WTC11 (cell line): Measurements from ENCODE around the gene TMEM135. TPM values are rescaled to one million over a fixed set of nuclear protein-coding genes. Genes with fewer than 3 reads are reported as not detected.

Experiments used
- ATAC-seq: fragments of 200-7000 bp; cut with Tn5 transposase; 2 replicates; pipeline ENCODE4 v1.10.0; 2021; ENCODE audit warnings: mild to moderate bottlenecking, moderate library complexity
- CTCF ChIA-PET: fragments of 300-600 bp; sonication (Branson Sonifier 250); formaldehyde crosslinking; loops from one replicate; lab custom pipeline; 2021; ENCODE audit warnings: antibody characterized with exemption; lab: Charles Lee
- POLR2A ChIA-PET: fragments of 350-600 bp; sonication (Branson Sonifier 250); formaldehyde crosslinking; loops from one replicate; lab custom pipeline; 2021; ENCODE audit warnings: antibody characterized with exemption; lab: Charles Lee
- DNase-seq: peaks from one replicate; pipeline ENCODE4 v3.0.0; 2021; ENCODE audit warnings: low spot score
- H3K27ac Mint-ChIP-seq: 2 replicates; pipeline ENCODE4 v1.8.0; 2021; ENCODE audit warnings: mixed read lengths
- H3K27me3 Mint-ChIP-seq: 2 replicates; pipeline ENCODE4 v1.8.0; 2021; ENCODE audit warnings: low read depth, mild to moderate bottlenecking, moderate library complexity, mixed read lengths
- H3K36me3 Mint-ChIP-seq: 2 replicates; pipeline ENCODE4 v1.8.0; 2021; ENCODE audit warnings: mixed read lengths
- H3K4me1 Mint-ChIP-seq: 2 replicates; pipeline ENCODE4 v1.8.0; 2022; ENCODE audit warnings: mixed read lengths
- H3K4me3 Mint-ChIP-seq: 2 replicates; pipeline ENCODE4 v1.8.0; 2021; ENCODE audit warnings: mild to moderate bottlenecking, moderate library complexity, mixed read lengths
- H3K9me3 Mint-ChIP-seq: 2 replicates; pipeline ENCODE4 v1.8.0; 2021; ENCODE audit warnings: mixed read lengths
- CREM ChIP-seq: sonication (generic); formaldehyde crosslinking; IDR thresholded peaks from 2 replicates; pipeline ENCODE4 v1.8.1; 2022; ENCODE audit warnings: mild to moderate bottlenecking, missing genetic modification reagents, moderate library complexity
- FOXK1 ChIP-seq: sonication (generic); formaldehyde crosslinking; IDR thresholded peaks from 2 replicates; pipeline ENCODE4 v1.8.0; 2022; ENCODE audit warnings: mild to moderate bottlenecking, moderate library complexity, missing genetic modification reagents
- MYBL2 ChIP-seq: sonication (generic); formaldehyde crosslinking; IDR thresholded peaks from 2 replicates; pipeline ENCODE4 v1.8.1; 2023; ENCODE audit warnings: mild to moderate bottlenecking, moderate library complexity, missing genetic modification reagents
- NFE2L1 ChIP-seq: sonication (generic); formaldehyde crosslinking; IDR thresholded peaks from 2 replicates; pipeline ENCODE4 v1.8.1; 2023; ENCODE audit warnings: missing genetic modification reagents
- NR1H2 ChIP-seq: sonication (generic); formaldehyde crosslinking; IDR thresholded peaks from 2 replicates; pipeline ENCODE4 v1.9.0; 2021; ENCODE audit warnings: mild to moderate bottlenecking, moderate library complexity, missing genetic modification reagents
- NR3C1 ChIP-seq: sonication (generic); formaldehyde crosslinking; conservative IDR thresholded peaks from 2 replicates; pipeline ENCODE4 v1.8.1; 2023; ENCODE audit warnings: low read depth, mild to moderate bottlenecking, missing genetic modification reagents
- OVOL2 ChIP-seq: fragments of 250-450 bp; sonication (Bioruptor Pico); IDR thresholded peaks from 2 replicates; pipeline ENCODE4 v1.9.0; 2021; ENCODE audit warnings: mild to moderate bottlenecking, borderline replicate concordance
- PRRX2 ChIP-seq: fragments of 250-450 bp; sonication (Bioruptor Pico); IDR thresholded peaks from 2 replicates; pipeline ENCODE4 v1.8.0; 2021; ENCODE audit warnings: mild to moderate bottlenecking
- SOX15 ChIP-seq: fragments of 250-450 bp; sonication (Bioruptor Pico); IDR thresholded peaks from 2 replicates; pipeline ENCODE4 v1.9.0; 2021; ENCODE audit warnings: mild to moderate bottlenecking
- SP1 ChIP-seq: sonication (generic); formaldehyde crosslinking; conservative IDR thresholded peaks from 2 replicates; pipeline ENCODE4 v1.8.1; 2022; ENCODE audit warnings: missing genetic modification reagents
- TP53 ChIP-seq: sonication (generic); formaldehyde crosslinking; IDR thresholded peaks from 2 replicates; pipeline ENCODE4 v1.8.1; 2023; ENCODE audit warnings: mild to moderate bottlenecking, missing genetic modification reagents
- ZNF317 ChIP-seq: sonication (generic); formaldehyde crosslinking; IDR thresholded peaks from 2 replicates; pipeline ENCODE4 v1.8.1; 2023; ENCODE audit warnings: low read depth, mild to moderate bottlenecking, moderate library complexity, missing genetic modification reagents, borderline replicate concordance
- ZNF423 ChIP-seq: fragments of 250-450 bp; sonication (Bioruptor Pico); IDR thresholded peaks from 2 replicates; pipeline ENCODE4 v2.1.2; 2022; ENCODE audit warnings: mild to moderate bottlenecking, moderate library complexity
- ZNF671 ChIP-seq: fragments of 250-450 bp; sonication (Bioruptor Pico); IDR thresholded peaks from 2 replicates; pipeline ENCODE4 v1.8.0; 2021; ENCODE audit warnings: mild to moderate bottlenecking
- total RNA-seq: library from RNA; stranded (reverse); gene quantifications from 3 replicates; pipeline ENCODE4 v1.2.3, GENCODE V29; 2021
- TF ChIP-seq, protein P1 (sequence below): sonication (generic); formaldehyde crosslinking; IDR thresholded peaks from 2 replicates; pipeline ENCODE4 v1.8.0; 2022; ENCODE audit warnings: mild to moderate bottlenecking, missing genetic modification reagents
- TF ChIP-seq, protein P2 (sequence below): sonication (generic); formaldehyde crosslinking; IDR thresholded peaks from 2 replicates; pipeline ENCODE4 v1.8.1; 2023; ENCODE audit warnings: mild to moderate bottlenecking, missing genetic modification reagents, moderate library complexity
- TF ChIP-seq, protein P3 (sequence below): sonication (generic); formaldehyde crosslinking; IDR thresholded peaks from 2 replicates; pipeline ENCODE4 v1.8.1; 2023; ENCODE audit warnings: mild to moderate bottlenecking, missing genetic modification reagents, borderline replicate concordance
- TF ChIP-seq, protein P4 (sequence below): fragments of 250-450 bp; sonication (Bioruptor Pico); IDR thresholded peaks from 2 replicates; pipeline ENCODE4 v1.9.0; 2021; ENCODE audit warnings: mild to moderate bottlenecking
- TF ChIP-seq, protein P5 (sequence below): sonication (generic); formaldehyde crosslinking; IDR thresholded peaks from 2 replicates; pipeline ENCODE4 v1.8.0; 2022; ENCODE audit warnings: mild to moderate bottlenecking, missing genetic modification reagents
- TF ChIP-seq, protein P6 (sequence below): sonication (generic); formaldehyde crosslinking; conservative IDR thresholded peaks from 2 replicates; pipeline ENCODE4 v1.8.1; 2023; ENCODE audit warnings: mild to moderate bottlenecking, low read depth, missing genetic modification reagents, moderate library complexity
- TF ChIP-seq, protein P7 (sequence below): sonication (generic); formaldehyde crosslinking; IDR thresholded peaks from 2 replicates; pipeline ENCODE4 v1.8.0; 2022; ENCODE audit warnings: mild to moderate bottlenecking, missing genetic modification reagents

Gene TMEM135
- total RNA-seq, 1 experiment from 2014 or later = 35.8 TPM

DNA sequence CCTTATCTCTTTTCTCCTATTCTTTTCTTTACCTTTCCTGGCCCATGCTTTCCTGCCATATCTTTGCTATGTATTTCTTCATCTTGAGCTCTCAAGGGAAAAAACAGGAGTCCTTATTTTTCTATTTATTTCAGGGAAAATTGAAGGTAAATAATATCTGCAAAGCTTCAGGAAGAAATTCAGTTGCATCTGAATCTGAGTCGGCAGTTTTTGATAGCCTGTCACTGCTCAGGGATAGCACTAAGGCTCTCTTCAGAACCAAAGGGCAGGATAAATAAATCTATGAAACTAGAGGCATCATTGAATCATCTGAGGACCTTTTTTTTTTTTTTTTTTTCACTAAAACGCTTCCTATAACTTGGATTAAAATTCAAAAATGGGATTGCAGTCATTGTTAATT is 288.9 kb downstream of the TMEM135 start (continued):
- TF ChIP-seq OVOL2 (no peak), ZNF317 (CRISPR knock-in tag) (no peak), FOXK1 (CRISPR knock-in tag) (no peak), TP53 (CRISPR knock-in tag) (no peak)
- TF ChIP-seq, protein P1, sequence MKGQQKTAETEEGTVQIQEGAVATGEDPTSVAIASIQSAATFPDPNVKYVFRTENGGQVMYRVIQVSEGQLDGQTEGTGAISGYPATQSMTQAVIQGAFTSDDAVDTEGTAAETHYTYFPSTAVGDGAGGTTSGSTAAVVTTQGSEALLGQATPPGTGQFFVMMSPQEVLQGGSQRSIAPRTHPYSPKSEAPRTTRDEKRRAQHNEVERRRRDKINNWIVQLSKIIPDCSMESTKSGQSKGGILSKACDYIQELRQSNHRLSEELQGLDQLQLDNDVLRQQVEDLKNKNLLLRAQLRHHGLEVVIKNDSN (CRISPR knock-in tag) = no peak
- TF ChIP-seq, protein P2, sequence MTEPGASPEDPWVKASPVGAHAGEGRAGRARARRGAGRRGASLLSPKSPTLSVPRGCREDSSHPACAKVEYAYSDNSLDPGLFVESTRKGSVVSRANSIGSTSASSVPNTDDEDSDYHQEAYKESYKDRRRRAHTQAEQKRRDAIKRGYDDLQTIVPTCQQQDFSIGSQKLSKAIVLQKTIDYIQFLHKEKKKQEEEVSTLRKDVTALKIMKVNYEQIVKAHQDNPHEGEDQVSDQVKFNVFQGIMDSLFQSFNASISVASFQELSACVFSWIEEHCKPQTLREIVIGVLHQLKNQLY (CRISPR knock-in tag) = no peak
- TF ChIP-seq, protein P3, sequence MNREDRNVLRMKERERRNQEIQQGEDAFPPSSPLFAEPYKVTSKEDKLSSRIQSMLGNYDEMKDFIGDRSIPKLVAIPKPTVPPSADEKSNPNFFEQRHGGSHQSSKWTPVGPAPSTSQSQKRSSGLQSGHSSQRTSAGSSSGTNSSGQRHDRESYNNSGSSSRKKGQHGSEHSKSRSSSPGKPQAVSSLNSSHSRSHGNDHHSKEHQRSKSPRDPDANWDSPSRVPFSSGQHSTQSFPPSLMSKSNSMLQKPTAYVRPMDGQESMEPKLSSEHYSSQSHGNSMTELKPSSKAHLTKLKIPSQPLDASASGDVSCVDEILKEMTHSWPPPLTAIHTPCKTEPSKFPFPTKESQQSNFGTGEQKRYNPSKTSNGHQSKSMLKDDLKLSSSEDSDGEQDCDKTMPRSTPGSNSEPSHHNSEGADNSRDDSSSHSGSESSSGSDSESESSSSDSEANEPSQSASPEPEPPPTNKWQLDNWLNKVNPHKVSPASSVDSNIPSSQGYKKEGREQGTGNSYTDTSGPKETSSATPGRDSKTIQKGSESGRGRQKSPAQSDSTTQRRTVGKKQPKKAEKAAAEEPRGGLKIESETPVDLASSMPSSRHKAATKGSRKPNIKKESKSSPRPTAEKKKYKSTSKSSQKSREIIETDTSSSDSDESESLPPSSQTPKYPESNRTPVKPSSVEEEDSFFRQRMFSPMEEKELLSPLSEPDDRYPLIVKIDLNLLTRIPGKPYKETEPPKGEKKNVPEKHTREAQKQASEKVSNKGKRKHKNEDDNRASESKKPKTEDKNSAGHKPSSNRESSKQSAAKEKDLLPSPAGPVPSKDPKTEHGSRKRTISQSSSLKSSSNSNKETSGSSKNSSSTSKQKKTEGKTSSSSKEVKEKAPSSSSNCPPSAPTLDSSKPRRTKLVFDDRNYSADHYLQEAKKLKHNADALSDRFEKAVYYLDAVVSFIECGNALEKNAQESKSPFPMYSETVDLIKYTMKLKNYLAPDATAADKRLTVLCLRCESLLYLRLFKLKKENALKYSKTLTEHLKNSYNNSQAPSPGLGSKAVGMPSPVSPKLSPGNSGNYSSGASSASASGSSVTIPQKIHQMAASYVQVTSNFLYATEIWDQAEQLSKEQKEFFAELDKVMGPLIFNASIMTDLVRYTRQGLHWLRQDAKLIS (CRISPR knock-in tag) = no peak

DNA sequence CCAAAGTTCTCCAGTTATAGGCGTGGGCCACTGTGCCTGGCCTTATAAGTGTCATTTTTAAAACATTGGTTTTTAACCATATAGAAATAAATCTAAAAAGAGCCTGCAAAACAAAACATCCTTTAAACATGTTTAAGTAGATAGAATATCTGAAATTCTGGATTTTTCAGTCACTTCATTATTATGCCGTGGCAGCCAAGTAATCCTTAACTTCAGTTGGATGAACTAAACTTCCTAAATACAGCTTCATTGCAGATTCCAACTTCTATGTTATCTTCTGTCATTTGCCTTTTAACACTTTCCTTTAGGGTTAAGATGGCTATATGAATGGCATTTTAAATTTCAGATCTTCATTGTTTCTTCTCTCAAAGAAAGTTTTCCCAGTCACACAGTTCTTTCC is 291.4 kb downstream of the TMEM135 start:
- POLR2A ChIA-PET = no interaction called here
- Mint-ChIP-seq H3K27me3 (no peaks in the 10 kb centered on the region; the same call in 1 of the 2 replicates), H3K4me3 (no peak overlapping the region), H3K27ac (no peak overlapping the region), H3K9me3 (peaks cover 10% of the 10 kb centered on the region), H3K4me1 (0 out of 2 replicates have a peak, but pooled peaks cover 3% of the 10 kb centered on the region), H3K36me3 (0 out of 2 replicates have a peak, but pooled peaks cover 2% of the 10 kb centered on the region)
- no peak for ATAC-seq
- DNase-seq = no peak
- CTCF ChIA-PET = interaction anchor here (1.9 kb wide), 1 partner anchor 92 kb away, joined by 8 read pairs; no protein-coding TSS in a partner anchor
- TF ChIP-seq, protein P4, sequence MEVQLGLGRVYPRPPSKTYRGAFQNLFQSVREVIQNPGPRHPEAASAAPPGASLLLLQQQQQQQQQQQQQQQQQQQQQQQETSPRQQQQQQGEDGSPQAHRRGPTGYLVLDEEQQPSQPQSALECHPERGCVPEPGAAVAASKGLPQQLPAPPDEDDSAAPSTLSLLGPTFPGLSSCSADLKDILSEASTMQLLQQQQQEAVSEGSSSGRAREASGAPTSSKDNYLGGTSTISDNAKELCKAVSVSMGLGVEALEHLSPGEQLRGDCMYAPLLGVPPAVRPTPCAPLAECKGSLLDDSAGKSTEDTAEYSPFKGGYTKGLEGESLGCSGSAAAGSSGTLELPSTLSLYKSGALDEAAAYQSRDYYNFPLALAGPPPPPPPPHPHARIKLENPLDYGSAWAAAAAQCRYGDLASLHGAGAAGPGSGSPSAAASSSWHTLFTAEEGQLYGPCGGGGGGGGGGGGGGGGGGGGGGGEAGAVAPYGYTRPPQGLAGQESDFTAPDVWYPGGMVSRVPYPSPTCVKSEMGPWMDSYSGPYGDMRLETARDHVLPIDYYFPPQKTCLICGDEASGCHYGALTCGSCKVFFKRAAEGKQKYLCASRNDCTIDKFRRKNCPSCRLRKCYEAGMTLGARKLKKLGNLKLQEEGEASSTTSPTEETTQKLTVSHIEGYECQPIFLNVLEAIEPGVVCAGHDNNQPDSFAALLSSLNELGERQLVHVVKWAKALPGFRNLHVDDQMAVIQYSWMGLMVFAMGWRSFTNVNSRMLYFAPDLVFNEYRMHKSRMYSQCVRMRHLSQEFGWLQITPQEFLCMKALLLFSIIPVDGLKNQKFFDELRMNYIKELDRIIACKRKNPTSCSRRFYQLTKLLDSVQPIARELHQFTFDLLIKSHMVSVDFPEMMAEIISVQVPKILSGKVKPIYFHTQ (CRISPR knock-in tag) = no peak
- TF ChIP-seq NFE2L1 (no peak), PRRX2 (CRISPR knock-in tag) (no peak), SOX15 (CRISPR knock-in tag) (no peak), MYBL2 (CRISPR knock-in tag) (no peak), NR1H2 (CRISPR knock-in tag) (no peak), ZNF671 (CRISPR knock-in tag) (no peak), SP1 (CRISPR knock-in tag) (no peak), NR3C1 (CRISPR knock-in tag) (no peak), ZNF423 (CRISPR knock-in tag) (no peak), CREM (CRISPR knock-in tag) (no peak)
- TF ChIP-seq, protein P5, sequence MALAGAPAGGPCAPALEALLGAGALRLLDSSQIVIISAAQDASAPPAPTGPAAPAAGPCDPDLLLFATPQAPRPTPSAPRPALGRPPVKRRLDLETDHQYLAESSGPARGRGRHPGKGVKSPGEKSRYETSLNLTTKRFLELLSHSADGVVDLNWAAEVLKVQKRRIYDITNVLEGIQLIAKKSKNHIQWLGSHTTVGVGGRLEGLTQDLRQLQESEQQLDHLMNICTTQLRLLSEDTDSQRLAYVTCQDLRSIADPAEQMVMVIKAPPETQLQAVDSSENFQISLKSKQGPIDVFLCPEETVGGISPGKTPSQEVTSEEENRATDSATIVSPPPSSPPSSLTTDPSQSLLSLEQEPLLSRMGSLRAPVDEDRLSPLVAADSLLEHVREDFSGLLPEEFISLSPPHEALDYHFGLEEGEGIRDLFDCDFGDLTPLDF = no peak
- TF ChIP-seq, protein P6, sequence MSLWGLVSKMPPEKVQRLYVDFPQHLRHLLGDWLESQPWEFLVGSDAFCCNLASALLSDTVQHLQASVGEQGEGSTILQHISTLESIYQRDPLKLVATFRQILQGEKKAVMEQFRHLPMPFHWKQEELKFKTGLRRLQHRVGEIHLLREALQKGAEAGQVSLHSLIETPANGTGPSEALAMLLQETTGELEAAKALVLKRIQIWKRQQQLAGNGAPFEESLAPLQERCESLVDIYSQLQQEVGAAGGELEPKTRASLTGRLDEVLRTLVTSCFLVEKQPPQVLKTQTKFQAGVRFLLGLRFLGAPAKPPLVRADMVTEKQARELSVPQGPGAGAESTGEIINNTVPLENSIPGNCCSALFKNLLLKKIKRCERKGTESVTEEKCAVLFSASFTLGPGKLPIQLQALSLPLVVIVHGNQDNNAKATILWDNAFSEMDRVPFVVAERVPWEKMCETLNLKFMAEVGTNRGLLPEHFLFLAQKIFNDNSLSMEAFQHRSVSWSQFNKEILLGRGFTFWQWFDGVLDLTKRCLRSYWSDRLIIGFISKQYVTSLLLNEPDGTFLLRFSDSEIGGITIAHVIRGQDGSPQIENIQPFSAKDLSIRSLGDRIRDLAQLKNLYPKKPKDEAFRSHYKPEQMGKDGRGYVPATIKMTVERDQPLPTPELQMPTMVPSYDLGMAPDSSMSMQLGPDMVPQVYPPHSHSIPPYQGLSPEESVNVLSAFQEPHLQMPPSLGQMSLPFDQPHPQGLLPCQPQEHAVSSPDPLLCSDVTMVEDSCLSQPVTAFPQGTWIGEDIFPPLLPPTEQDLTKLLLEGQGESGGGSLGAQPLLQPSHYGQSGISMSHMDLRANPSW = no peak
- TF ChIP-seq, protein P7, sequence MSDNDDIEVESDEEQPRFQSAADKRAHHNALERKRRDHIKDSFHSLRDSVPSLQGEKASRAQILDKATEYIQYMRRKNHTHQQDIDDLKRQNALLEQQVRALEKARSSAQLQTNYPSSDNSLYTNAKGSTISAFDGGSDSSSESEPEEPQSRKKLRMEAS = no peak
- TF ChIP-seq, protein P2 (CRISPR knock-in tag) = no peak
